Cardiac fibroblast (primary cell): ENCODE measurements around the gene CDC42BPG.
A peak's percentile ranks its signal among the peaks of the same experiment; 100 is the strongest.

ENCODE experiments used
- DNase-seq, 2 donors: peaks; one replicate each; pipeline versions ENCODE4 v3.0.0 to v3.0.0-alpha.2; 2010; ENCODE audit warnings: low read depth in 2 of 2
- H3K4me3 ChIP-seq, 2 donors: replicated peaks in 1 of 2; 1 replicate in 1 of 2; 2 replicates in 1 of 2; pipeline ENCODE4 v1.5.1; 2011; ENCODE audit warnings: low read depth in 2 of 2, low read length in 2 of 2, mild to moderate bottlenecking in 2 of 2, moderate library complexity in 1 of 2
- TF ChIP-seq, protein P1 (sequence below): IDR thresholded peaks from one replicate; pipeline ENCODE4 v1.5.1; 2011; ENCODE audit warnings: low read depth, mild to moderate bottlenecking, low read length, inconsistent platforms

CDC42BPG gene

GRCh38 chr11:64802370-64803157 lies 41.9 kb downstream of the CDC42BPG start:
- no peak for DNase-seq
- peak overlapping the region; percentile 49 to 62 for H3K4me3 ChIP-seq
- TF ChIP-seq, protein P1, sequence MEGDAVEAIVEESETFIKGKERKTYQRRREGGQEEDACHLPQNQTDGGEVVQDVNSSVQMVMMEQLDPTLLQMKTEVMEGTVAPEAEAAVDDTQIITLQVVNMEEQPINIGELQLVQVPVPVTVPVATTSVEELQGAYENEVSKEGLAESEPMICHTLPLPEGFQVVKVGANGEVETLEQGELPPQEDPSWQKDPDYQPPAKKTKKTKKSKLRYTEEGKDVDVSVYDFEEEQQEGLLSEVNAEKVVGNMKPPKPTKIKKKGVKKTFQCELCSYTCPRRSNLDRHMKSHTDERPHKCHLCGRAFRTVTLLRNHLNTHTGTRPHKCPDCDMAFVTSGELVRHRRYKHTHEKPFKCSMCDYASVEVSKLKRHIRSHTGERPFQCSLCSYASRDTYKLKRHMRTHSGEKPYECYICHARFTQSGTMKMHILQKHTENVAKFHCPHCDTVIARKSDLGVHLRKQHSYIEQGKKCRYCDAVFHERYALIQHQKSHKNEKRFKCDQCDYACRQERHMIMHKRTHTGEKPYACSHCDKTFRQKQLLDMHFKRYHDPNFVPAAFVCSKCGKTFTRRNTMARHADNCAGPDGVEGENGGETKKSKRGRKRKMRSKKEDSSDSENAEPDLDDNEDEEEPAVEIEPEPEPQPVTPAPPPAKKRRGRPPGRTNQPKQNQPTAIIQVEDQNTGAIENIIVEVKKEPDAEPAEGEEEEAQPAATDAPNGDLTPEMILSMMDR = no peak

- TF ChIP-seq, protein P1 = no peak
- no peak overlapping the region for H3K4me3 ChIP-seq
- no peak for DNase-seq
These were observed 42.7 kb downstream of the CDC42BPG start for GRCh38 chr11:64801561-64802369.

DNA sequence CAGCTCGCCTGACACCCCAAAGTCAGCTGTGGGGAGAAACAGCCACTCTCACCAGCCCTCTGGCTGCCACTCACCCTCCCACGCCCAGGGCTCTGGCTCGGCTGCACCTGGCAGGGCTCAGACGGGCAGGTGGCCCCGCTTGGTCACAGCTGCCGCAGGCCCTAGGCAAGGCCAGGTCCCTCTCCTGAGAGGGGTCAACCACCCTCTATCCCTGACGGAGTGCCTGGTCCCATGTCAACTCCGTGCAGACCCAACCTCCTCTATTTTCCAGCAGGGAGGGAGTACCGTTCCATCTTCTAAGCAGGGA lies 43.3 kb downstream of the CDC42BPG start:
- TF ChIP-seq, protein P1 = no peak
- DNase-seq = no peak
- H3K4me3 ChIP-seq = no peak overlapping the region

DNA sequence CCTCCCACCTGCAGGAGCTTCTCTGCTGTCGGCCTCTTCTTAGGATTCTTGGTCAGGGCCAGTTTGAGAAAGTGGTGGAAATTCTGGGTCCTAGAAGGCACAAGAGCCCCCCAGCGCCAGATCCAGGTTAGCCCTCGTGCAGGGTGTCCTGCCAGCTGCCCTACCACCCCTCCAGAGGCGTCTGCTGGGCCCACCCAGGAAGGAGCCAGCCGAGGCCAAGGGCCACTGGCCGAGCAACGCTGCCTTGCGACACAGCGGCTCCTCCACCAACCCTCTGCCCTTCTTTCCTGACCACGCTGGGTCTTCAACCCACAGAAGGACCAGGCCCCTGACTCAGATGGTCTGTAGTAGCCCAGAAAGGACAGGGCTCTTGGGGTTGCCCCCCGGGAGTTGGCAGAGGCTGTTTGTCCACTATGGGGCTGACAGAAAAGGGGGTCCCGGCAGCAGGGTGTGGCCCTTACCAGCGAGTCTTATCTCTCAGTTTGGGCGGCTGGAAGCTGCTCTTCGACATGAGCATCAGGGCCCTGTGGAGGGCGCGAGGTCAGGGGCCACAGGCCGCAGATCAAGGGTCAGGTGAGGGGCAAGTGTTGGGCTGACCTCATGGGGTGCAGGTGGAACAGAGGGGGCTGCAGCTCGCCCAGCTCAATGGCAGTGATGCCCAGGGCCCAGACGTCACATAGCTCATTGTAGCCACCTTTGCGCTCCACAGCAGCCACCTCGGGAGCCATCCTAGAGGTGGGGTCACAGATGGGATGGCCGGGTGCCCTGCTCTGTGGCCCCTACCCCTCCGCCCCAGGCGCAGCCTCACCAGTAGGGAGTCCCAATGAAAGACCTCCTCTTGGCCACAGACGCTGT lies 43.9 kb downstream of the CDC42BPG start:
- TF ChIP-seq, protein P1 = no peak
- H3K4me3 ChIP-seq = no peak overlapping the region
- DNase-seq = no peak

DNA sequence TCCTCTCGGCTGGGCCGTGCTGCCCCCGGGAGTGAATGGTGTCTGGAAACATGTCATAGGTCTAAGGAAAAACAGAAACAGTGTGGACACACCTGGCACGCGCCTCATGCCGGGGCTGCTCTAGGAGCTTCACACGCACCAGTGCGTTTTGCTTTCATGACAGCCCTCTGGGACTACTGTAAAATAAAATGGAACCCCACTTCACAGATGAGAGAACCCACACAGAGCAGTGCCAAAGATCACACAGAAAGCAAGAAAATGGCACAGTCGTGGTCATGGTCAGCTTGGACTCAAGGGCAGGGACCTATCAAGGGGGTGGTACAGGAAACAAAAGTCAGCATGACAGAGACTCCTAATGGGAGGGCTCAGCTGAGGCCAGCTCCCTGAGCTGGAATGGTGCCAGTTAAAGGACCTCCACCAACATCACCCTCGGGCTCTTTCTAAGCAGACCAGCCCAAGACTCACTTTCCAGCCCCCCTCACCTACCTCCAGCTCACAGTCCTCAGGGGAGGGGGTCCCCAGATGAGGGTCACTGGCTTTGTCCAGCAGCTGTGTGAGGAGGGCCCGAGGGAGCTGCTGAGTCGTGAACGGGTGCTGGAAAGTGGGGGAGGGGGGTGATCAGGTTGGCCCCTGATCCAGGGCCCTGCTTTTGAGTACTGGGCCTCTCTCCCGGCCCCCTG lies 44.7 kb downstream of the CDC42BPG start:
- H3K4me3 ChIP-seq = no peak overlapping the region
- TF ChIP-seq, protein P1 = no peak
- no peak for DNase-seq

DNA sequence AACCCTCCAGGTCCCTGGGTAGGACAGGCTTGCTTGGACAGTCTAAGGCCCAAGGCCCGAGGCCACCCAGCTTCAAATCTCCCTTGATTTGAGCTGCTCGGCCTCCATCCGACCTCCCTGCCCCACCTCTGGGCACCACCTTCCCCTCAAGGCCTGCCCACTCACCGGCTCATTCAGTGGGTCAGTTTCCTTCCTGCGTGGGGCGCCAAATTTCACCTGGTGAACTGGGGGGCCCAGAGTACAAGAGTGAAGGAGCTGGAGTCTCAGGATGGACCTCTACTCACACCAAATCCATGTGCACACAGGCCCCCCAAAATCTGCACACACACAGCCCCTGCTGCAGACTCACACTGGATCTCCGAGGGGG lies 45.2 kb downstream of the CDC42BPG start:
- TF ChIP-seq, protein P1 = no peak
- H3K4me3 ChIP-seq = no peak overlapping the region
- DNase-seq = no peak
